Neural progenitor cell (in vitro differentiated cells): ENCODE results near the gene KLHL29.

ENCODE experiments used
- CTCF ChIP-seq: fragments of 200-600 bp; sonication (generic); IDR thresholded peaks from 2 replicates; pipeline ENCODE4 v1.5.1; 2017; ENCODE audit warnings: antibody characterized with exemption, mild to moderate bottlenecking
- EZH2 ChIP-seq: fragments of 200-600 bp; sonication (generic); IDR thresholded peaks from 2 replicates; pipeline ENCODE4 v1.6.1; 2017; ENCODE audit warnings: antibody characterized with exemption, mild to moderate bottlenecking, moderate library complexity
- EZH2phosphoT487 ChIP-seq: fragments of 200-600 bp; sonication (generic); IDR thresholded peaks from 2 replicates; pipeline ENCODE4 v1.6.1; 2017; ENCODE audit warnings: antibody characterized with exemption

GRCh38 chr2:23603581-23603980 is 218.6 kb downstream of the KLHL29 start:
- TF ChIP-seq CTCF: no peak
- TF ChIP-seq EZH2phosphoT487: no peak
- TF ChIP-seq EZH2: no peak
